ENCODE measurements around the gene ZNF655.

GRCh38 chr7:99551334-99551733 lies 7.1 kb upstream of the ZNF655 start:
- TF ChIP-seq, protein P1, sequence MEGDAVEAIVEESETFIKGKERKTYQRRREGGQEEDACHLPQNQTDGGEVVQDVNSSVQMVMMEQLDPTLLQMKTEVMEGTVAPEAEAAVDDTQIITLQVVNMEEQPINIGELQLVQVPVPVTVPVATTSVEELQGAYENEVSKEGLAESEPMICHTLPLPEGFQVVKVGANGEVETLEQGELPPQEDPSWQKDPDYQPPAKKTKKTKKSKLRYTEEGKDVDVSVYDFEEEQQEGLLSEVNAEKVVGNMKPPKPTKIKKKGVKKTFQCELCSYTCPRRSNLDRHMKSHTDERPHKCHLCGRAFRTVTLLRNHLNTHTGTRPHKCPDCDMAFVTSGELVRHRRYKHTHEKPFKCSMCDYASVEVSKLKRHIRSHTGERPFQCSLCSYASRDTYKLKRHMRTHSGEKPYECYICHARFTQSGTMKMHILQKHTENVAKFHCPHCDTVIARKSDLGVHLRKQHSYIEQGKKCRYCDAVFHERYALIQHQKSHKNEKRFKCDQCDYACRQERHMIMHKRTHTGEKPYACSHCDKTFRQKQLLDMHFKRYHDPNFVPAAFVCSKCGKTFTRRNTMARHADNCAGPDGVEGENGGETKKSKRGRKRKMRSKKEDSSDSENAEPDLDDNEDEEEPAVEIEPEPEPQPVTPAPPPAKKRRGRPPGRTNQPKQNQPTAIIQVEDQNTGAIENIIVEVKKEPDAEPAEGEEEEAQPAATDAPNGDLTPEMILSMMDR (IDR thresholded peaks at IDR 0.05; ENCODE audit: low read depth, low read length, poor library complexity, severe bottlenecking), result no peak
- no peak for TF ChIP-seq EZH2phosphoT487 (IDR thresholded peaks at IDR 0.05; ENCODE audit: borderline replicate concordance, low read length)

Measured in DOHH2 (cell line).